GM21737 (cell line): ENCODE measurements around the gene RBCK1.
"Not testable (repeated sequence)": the region's sequence is repeated elsewhere in the genome, so short reads cannot be mapped to it uniquely, and the experiment has no call there.

Source experiments
- ATAC-seq: cut with Tn5 transposase; IDR thresholded peaks from one replicate; pipeline ENCODE4 v1.9.1; 2021; ENCODE audit warnings: mild to moderate bottlenecking, moderate library complexity; ENCODE audit not compliant: unreplicated experiment

The RBCK1 gene

DNA sequence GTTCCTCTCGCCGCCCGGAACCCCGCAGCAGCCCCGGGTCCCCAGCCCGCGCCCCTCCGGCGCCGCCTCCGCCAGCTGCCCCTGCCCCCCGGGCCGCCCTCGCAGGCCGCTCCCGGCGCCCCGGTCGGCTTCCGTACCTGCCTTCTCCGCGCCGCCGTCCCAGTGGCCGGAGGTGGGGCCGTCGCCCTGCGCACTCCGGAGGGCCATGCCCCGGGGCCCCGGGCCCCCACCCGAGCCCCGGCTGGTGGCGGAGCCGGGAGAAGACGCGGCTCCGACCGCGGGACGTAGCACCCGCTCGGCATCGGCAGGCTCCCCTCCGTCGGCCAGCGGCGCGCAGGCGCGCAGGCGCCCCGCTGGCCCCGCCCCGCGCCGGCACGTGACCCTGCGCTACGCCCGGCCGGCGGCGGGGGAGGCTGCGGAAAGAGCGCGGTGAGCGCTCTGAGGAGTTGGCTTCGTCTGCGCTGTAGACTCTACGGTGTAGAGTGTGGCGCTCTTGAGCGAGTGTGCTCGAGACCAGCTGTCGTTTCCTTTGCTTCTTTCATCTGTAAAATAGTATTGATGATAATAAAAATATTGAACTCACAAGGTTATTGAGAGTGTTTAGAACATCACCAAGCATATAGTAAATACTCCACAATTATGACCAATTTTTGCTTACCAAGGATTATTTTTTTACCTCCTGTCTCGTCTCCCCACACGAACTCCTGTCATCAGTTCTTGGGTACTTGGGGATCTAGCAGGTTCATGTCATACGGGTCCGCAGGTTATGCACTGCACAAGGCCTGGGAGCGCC is 54.3 kb downstream of the RBCK1 start, which contains the start of gene TBC1D20:
TBC1D20 (minus strand) TSS at position 335 of the 793 bp plus-strand sequence; CDS start at position 207, 128 bp downstream.
- ATAC-seq: peak; percentile 94

DNA sequence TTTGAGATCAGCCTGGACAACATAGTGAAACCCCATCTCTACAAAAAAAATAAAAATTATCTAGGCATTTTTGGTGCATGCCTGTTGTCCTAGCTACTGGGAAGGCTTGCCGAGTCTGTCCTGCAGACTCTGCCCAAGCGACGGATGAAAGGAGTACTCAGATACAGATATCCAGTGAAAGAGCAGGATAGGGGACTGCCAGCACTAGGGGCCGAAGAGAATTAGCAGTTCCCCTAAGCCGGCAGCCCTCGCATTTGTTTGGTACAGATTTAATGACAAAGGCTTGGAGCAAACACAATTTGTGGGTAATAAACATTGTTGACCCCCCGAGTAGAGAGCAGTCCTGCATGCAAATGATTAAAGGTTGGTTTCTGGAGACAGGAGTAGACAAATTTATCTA is 59.7 kb downstream of the RBCK1 start:
- no peak for ATAC-seq

DNA sequence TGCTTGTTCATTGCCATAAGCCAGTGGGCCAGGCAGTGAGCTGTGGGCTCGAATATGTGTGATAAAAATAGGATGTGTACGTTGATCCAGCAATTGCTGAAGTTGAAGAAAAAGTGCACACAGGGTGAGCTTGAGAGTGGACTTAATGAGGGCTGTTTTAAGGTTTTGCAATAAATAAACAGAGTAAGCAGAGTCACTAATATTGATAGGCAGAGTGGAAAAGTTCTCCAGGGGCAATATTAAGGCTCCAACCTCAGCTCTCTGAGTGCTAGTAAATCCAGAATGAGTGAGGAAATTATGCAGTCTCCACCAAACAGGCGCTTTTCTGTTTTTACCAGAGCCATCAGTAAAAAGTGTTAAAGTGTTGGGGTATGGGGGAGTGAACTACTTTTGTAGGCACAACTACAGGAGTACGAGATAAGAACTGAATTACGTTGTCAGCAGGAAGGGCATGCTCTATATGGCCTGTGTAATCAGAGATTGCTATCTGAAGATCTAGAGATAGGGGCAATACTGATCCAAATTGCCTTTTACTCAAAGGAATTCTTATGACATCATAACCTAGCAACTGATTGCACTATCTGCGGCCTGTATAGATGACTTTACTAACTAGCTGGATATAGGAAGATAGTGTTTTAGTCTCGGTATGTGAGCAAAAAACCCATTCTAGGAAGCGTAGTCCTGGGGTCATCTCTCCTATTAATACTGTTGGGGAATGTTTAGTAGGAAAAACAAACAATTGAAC is 61.8 kb downstream of the RBCK1 start:
- ATAC-seq: no peak

- ATAC-seq: no peak
Measured at GRCh38 chr20:472137-472846, 64.2 kb downstream of the RBCK1 start.

GRCh38 chr20:472889-473292 is 64.8 kb downstream of the RBCK1 start:
- no peak for ATAC-seq

DNA sequence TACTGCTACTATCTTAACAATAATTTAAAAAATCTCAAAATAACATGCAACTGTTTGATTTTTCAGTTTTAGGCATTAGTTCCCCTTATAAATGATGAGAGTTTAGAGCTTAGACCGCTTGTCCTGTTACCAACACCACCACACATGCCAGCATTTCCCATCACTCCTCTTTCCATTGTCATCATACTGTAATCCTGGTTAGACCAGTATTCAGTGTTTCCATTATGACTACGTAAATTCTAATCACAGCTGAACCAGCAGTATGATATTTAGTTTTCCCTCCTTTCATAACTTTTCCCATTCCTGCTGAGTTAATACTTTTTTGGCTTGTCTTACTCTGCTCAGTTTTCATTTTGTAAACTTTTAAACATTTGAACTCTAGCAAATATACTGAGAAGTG is 66.5 kb downstream of the RBCK1 start:
- no peak for ATAC-seq

GRCh38 chr20:475463-476357 is 67.6 kb downstream of the RBCK1 start:
- no peak for ATAC-seq

DNA sequence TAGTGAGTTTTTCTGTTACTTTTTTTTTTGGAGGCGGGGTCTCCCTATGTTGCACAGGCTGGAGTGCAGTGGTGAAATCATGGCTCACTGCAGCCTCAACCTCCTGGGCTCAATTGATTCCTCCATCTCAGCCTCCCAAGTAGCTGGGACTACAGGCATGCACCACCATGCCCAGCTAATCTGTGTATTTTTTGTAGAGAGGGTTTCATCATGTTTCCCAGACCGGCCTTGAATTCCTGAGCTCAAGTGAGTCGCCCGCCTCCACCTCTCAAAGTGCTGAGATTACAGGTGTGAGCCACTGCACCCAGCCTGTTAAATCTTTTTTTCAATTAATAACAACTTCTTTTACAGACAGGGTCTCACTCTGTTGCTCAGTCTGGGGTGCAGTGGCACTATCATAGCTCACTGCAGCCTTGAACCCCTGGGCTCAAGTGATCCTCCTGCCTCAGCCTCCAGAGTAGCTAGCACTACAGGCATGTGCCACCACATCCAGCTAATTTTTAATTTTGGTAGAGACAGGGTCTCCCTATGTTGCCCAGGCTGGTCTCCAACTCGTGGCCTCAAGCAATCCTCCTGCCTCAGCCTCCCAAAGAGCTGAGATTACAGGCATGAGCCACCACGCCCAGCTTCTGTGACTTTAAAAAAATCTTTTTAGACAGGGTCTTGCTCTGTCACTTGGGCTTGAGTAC is 68.6 kb downstream of the RBCK1 start:
- not testable (repeated sequence) for ATAC-seq

DNA sequence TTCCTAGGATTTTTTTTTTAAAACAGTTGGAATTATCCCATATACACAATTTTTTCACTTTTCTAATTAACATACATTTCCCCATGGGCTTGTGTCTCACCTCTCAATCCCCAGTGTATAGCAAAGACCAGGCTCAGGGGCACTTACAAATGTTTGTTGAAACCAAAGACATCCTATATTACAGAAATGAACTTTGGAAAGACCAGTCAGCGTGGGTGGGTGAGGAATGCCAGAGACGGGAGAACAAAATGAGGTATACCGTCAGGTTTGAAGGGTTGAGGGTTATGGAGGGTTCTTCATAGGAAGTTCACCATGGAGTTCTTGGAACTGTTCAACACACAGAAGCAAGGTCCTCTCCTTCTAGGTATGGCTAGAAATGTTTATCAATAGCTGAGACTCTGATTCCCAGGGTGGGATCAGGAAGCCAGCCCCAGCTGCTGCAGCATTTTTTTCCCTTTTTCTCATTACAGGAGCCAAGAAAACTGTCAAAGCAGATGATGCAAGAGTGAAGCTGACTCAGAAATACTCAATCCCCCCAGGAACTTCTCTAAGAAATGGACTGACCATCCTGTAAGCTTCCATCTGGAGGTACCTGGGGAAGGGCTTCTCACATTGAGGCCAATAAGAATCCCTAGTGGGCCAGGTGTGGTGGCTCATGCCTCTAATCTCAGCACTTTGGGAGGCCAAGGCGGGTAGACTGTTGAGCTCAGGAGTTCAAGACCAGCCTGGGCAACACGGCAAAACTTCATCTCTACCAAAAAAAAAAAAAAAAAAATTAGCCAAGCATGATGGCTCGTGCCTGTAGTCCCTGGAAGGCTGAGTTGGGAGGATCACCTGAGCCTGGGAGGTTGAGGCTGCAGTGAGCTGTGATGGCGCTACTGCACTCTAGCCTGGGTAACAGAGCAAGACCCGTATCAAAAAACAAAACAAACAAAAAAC is 70.2 kb downstream of the RBCK1 start:
- ATAC-seq: no peak

DNA sequence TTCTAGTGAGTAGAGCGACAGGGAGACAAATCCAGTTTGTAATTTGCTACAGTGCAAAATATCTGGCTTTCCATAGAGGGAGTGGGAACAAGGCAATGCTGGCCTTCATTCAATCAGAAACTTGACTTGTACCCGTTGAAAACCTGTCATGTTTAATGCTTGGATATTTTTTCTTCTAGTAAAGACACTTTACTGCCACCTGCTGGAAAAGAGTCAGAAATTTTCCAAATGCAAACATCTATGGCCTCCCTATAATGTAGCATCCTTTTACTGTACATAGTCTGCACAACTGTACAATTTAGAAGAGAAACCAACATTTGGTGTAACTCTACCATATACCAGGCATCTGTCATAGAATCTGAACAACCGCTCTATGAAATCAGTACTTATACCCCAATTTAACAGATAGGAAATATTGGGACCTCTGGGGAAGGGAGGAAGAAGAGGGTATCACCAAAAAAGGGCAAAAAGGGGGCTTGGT is 70.9 kb downstream of the RBCK1 start:
- no peak for ATAC-seq

DNA sequence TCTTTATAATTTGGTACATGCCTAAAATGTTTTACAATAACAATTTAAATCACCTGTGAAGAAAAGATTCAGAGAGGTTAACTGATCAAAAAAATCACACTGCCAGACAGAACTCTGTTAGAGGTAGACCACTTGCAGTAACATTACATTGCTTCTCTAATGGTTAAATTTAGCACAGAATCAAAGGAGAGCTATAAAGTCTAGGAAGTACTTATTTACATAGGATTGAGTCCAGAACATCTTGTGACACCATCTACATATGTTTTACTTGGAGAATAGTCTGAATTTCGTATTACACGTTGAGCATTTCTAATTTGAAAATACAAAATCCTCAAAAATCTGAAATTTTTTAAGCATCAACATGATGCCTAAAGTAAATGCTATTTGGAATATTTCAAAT is 71.4 kb downstream of the RBCK1 start:
- no peak for ATAC-seq

- ATAC-seq: no peak
Measured at GRCh38 chr20:480044-480443, 71.9 kb downstream of the RBCK1 start.

DNA sequence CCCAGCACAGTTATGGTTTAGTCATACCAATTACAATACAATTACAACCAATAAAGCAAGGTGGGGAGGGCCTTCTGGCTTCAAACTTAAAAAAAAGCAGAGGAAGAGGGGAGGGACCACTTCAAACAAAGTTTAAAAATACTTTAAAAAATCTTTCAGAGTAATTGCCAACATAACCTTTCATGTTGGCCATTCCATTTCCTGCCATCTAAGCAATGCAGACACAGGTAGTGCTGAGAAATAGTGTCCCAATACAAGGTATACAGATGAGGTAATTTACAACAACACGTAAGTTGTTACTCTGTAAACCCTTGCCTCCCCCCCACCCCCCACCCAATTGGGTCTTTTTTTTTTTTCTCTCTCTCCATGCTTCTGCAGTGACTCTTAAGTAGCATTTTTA is 73.1 kb downstream of the RBCK1 start:
- no peak for ATAC-seq
